Measurements from ENCODE around the gene PTPN7. TPM values are rescaled to one million over a fixed set of nuclear protein-coding genes. Genes with fewer than 3 reads are reported as not detected.

Gene PTPN7
- total and polyA plus RNA-seq, 2 of the 13 experiments (the other 11 are each of a cell fraction or from before 2014, with no cell fraction given): not detected

DNA sequence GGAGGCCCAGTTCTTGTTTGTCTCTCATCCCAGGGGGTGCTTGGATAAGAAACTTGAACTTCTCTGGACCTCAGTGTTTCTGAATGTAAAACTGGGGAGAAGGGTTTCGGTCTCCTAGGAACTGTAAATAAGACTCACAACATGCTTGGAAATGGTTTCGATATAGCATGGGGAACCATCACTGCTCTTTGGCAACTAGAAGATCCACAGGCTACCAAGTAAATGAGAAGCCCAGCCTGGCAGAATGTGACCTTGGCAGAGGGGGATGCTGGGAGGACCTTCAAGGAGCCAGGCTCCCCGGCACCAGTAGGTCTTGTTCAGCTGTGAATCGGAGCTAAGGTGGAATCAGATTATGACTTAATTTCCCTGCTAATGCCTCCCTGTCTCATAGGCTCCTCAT, 19.6 kb downstream of the PTPN7 start:
- FAIRE-seq (no peak), DNase-seq (ENCODE audit: low spot score) (no peak), ATAC-seq (no peak)
- in situ Hi-C loops (cut with HindIII; ENCODE audit: extremely low pct_ligation_motif_present, low pct_unique_long_range_greater_than_20kb) (no loop called here), intact Hi-C loops (cut with micrococcal nuclease; ENCODE audit: unreplicated experiment) (no loop called here)
- Histone ChIP-seq H3K36me3 (replicated peaks in 1 of 2; ENCODE audit: control insufficient read depth in 1 of 2, insufficient read depth in 2 of 2, low read length in 2 of 2) (no peaks in the 10 kb centered on the region; a peak in 1 of 5 replicates), H3K9ac (ENCODE audit: insufficient read depth, low read depth, low read length) (no peak overlapping the region), H3K4me3 (replicated peaks in 1 of 3; ENCODE audit: insufficient read depth in 1 of 3, low read depth in 2 of 3, low read length in 3 of 3) (no peak overlapping the region), H3K27me3 (ENCODE audit: control insufficient read depth in 1 of 2, insufficient read depth in 2 of 2, low read length in 2 of 2) (peaks cover 0 to 21% of the 10 kb centered on the region in 2 experiments; a peak in 4 of 5 replicates), H2AFZ (ENCODE audit: low read length) (no peak overlapping the region), H3K4me1 (ENCODE audit: insufficient read depth, low read length) (peaks cover 28% of the 10 kb centered on the region), H4K20me1 (ENCODE audit: insufficient read depth, low read length) (peaks cover 8% of the 10 kb centered on the region; the same call in 1 of the 2 replicates), H3K9me3 (ENCODE audit: low read length) (no peaks in the 10 kb centered on the region), H3K27ac (ENCODE audit: extremely low read length, insufficient read depth, low read length) (no peak overlapping the region), H3K79me2 (ENCODE audit: insufficient read depth, low read length) (no peaks in the 10 kb centered on the region), H3K4me2 (ENCODE audit: low read depth, low read length) (no peak overlapping the region)
- WGBS (ENCODE audit: low lambda C conversion rate): 96% methylated on average over 2 of the region's 4 CpGs
- ChIA-PET POLR2A (no interaction called here), CTCF (ENCODE audit: low intra/inter-chr PET ratio, low total read pairs) (no interaction called here)
- BruUV-seq (replicated peaks): no TSS peak
- TF ChIP-seq, protein P1, sequence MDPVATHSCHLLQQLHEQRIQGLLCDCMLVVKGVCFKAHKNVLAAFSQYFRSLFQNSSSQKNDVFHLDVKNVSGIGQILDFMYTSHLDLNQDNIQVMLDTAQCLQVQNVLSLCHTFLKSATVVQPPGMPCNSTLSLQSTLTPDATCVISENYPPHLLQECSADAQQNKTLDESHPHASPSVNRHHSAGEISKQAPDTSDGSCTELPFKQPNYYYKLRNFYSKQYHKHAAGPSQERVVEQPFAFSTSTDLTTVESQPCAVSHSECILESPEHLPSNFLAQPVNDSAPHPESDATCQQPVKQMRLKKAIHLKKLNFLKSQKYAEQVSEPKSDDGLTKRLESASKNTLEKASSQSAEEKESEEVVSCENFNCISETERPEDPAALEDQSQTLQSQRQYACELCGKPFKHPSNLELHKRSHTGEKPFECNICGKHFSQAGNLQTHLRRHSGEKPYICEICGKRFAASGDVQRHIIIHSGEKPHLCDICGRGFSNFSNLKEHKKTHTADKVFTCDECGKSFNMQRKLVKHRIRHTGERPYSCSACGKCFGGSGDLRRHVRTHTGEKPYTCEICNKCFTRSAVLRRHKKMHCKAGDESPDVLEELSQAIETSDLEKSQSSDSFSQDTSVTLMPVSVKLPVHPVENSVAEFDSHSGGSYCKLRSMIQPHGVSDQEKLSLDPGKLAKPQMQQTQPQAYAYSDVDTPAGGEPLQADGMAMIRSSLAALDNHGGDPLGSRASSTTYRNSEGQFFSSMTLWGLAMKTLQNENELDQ (CRISPR knock-in tag; IDR thresholded peaks at IDR 0.05; ENCODE audit: borderline replicate concordance): no peak
- TF ChIP-seq MIER3 (CRISPR knock-in tag; IDR thresholded peaks at IDR 0.05; ENCODE audit: borderline replicate concordance) (no peak), ZSCAN29 (CRISPR knock-in tag; conservative IDR thresholded peaks at IDR 0.05) (no peak), FOXP1 (IDR thresholded peaks at IDR 0.05) (no peak), FOXP1 (CRISPR knock-in tag; IDR thresholded peaks at IDR 0.05) (no peak), ZNF235 (CRISPR knock-in tag; IDR thresholded peaks at IDR 0.05; ENCODE audit: borderline replicate concordance) (no peak), THYN1 (CRISPR knock-in tag; IDR thresholded peaks at IDR 0.05; ENCODE audit: borderline replicate concordance, low read depth) (no peak), SRY (CRISPR knock-in tag; IDR thresholded peaks at IDR 0.05) (no peak), ZNF839 (CRISPR knock-in tag; IDR thresholded peaks at IDR 0.05; ENCODE audit: borderline replicate concordance) (no peak)
- TF ChIP-seq, protein P2, sequence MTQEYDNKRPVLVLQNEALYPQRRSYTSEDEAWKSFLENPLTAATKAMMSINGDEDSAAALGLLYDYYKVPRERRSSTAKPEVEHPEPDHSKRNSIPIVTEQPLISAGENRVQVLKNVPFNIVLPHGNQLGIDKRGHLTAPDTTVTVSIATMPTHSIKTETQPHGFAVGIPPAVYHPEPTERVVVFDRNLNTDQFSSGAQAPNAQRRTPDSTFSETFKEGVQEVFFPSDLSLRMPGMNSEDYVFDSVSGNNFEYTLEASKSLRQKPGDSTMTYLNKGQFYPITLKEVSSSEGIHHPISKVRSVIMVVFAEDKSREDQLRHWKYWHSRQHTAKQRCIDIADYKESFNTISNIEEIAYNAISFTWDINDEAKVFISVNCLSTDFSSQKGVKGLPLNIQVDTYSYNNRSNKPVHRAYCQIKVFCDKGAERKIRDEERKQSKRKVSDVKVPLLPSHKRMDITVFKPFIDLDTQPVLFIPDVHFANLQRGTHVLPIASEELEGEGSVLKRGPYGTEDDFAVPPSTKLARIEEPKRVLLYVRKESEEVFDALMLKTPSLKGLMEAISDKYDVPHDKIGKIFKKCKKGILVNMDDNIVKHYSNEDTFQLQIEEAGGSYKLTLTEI (CRISPR knock-in tag; conservative IDR thresholded peaks at IDR 0.05): no peak
- TF ChIP-seq, protein P3, sequence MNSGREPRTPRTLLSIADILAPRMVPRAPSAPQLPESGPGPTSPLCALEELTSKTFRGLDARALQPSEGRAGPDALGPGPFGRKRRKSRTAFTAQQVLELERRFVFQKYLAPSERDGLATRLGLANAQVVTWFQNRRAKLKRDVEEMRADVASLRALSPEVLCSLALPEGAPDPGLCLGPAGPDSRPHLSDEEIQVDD (CRISPR knock-in tag; IDR thresholded peaks at IDR 0.05; ENCODE audit: borderline replicate concordance): no peak
- TF ChIP-seq, protein P4, sequence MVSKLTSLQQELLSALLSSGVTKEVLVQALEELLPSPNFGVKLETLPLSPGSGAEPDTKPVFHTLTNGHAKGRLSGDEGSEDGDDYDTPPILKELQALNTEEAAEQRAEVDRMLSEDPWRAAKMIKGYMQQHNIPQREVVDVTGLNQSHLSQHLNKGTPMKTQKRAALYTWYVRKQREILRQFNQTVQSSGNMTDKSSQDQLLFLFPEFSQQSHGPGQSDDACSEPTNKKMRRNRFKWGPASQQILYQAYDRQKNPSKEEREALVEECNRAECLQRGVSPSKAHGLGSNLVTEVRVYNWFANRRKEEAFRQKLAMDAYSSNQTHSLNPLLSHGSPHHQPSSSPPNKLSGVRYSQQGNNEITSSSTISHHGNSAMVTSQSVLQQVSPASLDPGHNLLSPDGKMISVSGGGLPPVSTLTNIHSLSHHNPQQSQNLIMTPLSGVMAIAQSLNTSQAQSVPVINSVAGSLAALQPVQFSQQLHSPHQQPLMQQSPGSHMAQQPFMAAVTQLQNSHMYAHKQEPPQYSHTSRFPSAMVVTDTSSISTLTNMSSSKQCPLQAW (CRISPR knock-in tag; IDR thresholded peaks at IDR 0.05): no peak
- TF ChIP-seq, protein P5, sequence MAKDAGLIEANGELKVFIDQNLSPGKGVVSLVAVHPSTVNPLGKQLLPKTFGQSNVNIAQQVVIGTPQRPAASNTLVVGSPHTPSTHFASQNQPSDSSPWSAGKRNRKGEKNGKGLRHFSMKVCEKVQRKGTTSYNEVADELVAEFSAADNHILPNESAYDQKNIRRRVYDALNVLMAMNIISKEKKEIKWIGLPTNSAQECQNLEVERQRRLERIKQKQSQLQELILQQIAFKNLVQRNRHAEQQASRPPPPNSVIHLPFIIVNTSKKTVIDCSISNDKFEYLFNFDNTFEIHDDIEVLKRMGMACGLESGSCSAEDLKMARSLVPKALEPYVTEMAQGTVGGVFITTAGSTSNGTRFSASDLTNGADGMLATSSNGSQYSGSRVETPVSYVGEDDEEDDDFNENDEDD (CRISPR knock-in tag; IDR thresholded peaks at IDR 0.05; ENCODE audit: borderline replicate concordance): no peak
